HL-60 (cell line): ENCODE measurements around the gene CEP89.

Experiments
- CTCF ChIP-seq: IDR thresholded peaks from one replicate; pipeline ENCODE4 v1.5.1; 2011; ENCODE audit warnings: low read length, control low read depth, inconsistent platforms; ENCODE audit not compliant: insufficient read depth
- GABPA ChIP-seq: IDR thresholded peaks from 2 replicates; pipeline ENCODE4 v1.6.1; 2012; ENCODE audit warnings: low read depth
- POLR2AphosphoS5 ChIP-seq: IDR thresholded peaks from 2 replicates; pipeline ENCODE4 v1.6.1; 2012; ENCODE audit warnings: low read depth

GRCh38 chr19:32876919-32877285, 94.9 kb downstream of the CEP89 start:
- TF ChIP-seq CTCF (no peak), POLR2AphosphoS5 (no peak), GABPA (no peak)
